Measurements from ENCODE around the gene BTG3.

GRCh38 chr21:17560377-17561025 is 52.2 kb downstream of the BTG3 start:
- TF ChIP-seq CTCF (IDR thresholded peaks at IDR 0.05) (no peak), POLR2A (IDR thresholded peaks at IDR 0.05) (no peak), POLR2AphosphoS5 (IDR thresholded peaks at IDR 0.05) (no peak)
